HCT116 (cell line): ENCODE data around the gene SPRING1. TPM values are rescaled to one million over a fixed set of nuclear protein-coding genes. Genes with fewer than 3 reads are reported as not detected.

Experiments
- ATAC-seq: fragments of 200-7000 bp; cut with Tn5 transposase; 2 replicates; pipeline ENCODE4 v1.9.1; 2020; ENCODE audit warnings: mild to moderate bottlenecking, moderate library complexity
- BruUV-seq: library from RNA; stranded (reverse); fragments of 400-500 nt; replicated peaks from 2 replicates; lab custom pipeline; 2021; lab: Mats Ljungman, UMichigan
- CTCF ChIA-PET: fragments of 300-600 bp; sonication (Branson Sonifier 250); formaldehyde crosslinking; loops from one replicate; lab custom pipeline; 2021; ENCODE audit warnings: antibody characterized with exemption; lab: Charles Lee
- POLR2A ChIA-PET: fragments of 300-600, 350-600 bp; sonication (Branson Sonifier 250); formaldehyde crosslinking; loops from one replicate; lab custom pipeline; 2021; ENCODE audit warnings: antibody characterized with exemption; lab: Charles Lee
- RAD21 ChIA-PET, 2 experiments: fragments of 300-600 bp; sonication (Branson Sonifier 250); formaldehyde crosslinking; loops; one replicate each; lab custom pipeline; 2023; ENCODE audit warnings: low total read pairs in 2 of 2; ENCODE audit not compliant: uncharacterized antibody in 2 of 2, unreplicated experiment in 2 of 2, low non-redundant PET in 1 of 2; lab: Charles Lee
- DNase-seq: peaks from one replicate; pipeline ENCODE4 v3.0.0-alpha.2; 2010; ENCODE audit warnings: low read depth, low spot score
- H2AFZ ChIP-seq: fragments of 200-600 bp; shearing (Covaris generic), sonication (generic); 2 replicates; pipeline ENCODE4 v1.6.1; 2017; ENCODE audit warnings: low read depth, mixed run types, mixed read lengths, antibody characterized with exemption, low read length; ENCODE audit not compliant: poor library complexity, severe bottlenecking
- H3K27ac ChIP-seq: 2 replicates; pipeline ENCODE4 v1.5.1; 2012; ENCODE audit warnings: low read depth, low read length
- H3K27me3 ChIP-seq: fragments of 200-600 bp; sonication (generic); 2 replicates; pipeline ENCODE4 v1.6.1; 2016; ENCODE audit warnings: mixed run types, low read length, mixed read lengths; ENCODE audit not compliant: insufficient read depth
- H3K36me3 ChIP-seq, 2 experiments: fragments of 200-500 bp in 1 of 2; fragments of 200-600 bp in 1 of 2; sonication (Bioruptor generic) in 1 of 2; sonication (generic) in 1 of 2; 2 replicates each; pipeline versions ENCODE4 v1.5.1 to v1.6.1; 2014 to 2016; ENCODE audit warnings: low read length in 2 of 2, inconsistent platforms in 1 of 2, mixed read lengths in 1 of 2, mixed run types in 1 of 2; ENCODE audit not compliant: insufficient read depth in 2 of 2, control insufficient read depth in 1 of 2
- H3K4me1 ChIP-seq, 2 experiments: fragments of 200-600 bp in 1 of 2; sonication (generic) in 1 of 2; 2 replicates each; pipeline versions ENCODE4 v1.5.1 to v1.6.1; 2012 to 2017; ENCODE audit warnings: low read length in 2 of 2, inconsistent platforms in 1 of 2, mild to moderate bottlenecking in 1 of 2, mixed read lengths in 1 of 2, mixed run types in 1 of 2, moderate library complexity in 1 of 2; ENCODE audit not compliant: insufficient read depth in 2 of 2, control insufficient read depth in 1 of 2
- H3K4me2 ChIP-seq: fragments of 200-600 bp; sonication (generic); 2 replicates; pipeline ENCODE4 v1.6.1; 2017; ENCODE audit warnings: mixed run types, low read length, mixed read lengths
- H3K4me3 ChIP-seq, 2 experiments: fragments of 200-600 bp in 1 of 2; sonication (generic) in 1 of 2; replicated peaks in 1 of 2; 2 replicates each; pipeline ENCODE4 v1.5.1; 2011 to 2016; ENCODE audit warnings: low read length in 2 of 2, control low read depth in 1 of 2, low read depth in 1 of 2, mild to moderate bottlenecking in 1 of 2, mixed read lengths in 1 of 2, mixed run types in 1 of 2
- H3K79me2 ChIP-seq: fragments of 200-600 bp; sonication (generic); 2 replicates; pipeline ENCODE4 v1.6.1; 2017; ENCODE audit warnings: mild to moderate bottlenecking, mixed run types, low read length, moderate library complexity, mixed read lengths; ENCODE audit not compliant: insufficient read depth
- H3K9ac ChIP-seq: fragments of 200-600 bp; sonication (generic); 2 replicates; pipeline ENCODE4 v1.6.1; 2016; ENCODE audit warnings: low read length, mixed read lengths
- H3K9me2 ChIP-seq: fragments of 200-600 bp; sonication (generic), shearing (Covaris generic); 2 replicates; pipeline ENCODE4 v1.6.1; 2017; ENCODE audit warnings: mixed run types, mild to moderate bottlenecking, moderate library complexity; ENCODE audit not compliant: insufficient read depth
- H3K9me3 ChIP-seq, 2 experiments: fragments of 200-500 bp in 1 of 2; fragments of 200-600 bp in 1 of 2; sonication (Bioruptor generic) in 1 of 2; sonication (generic) in 1 of 2; 2 replicates each; pipeline ENCODE4 v1.6.1; 2014 to 2017; ENCODE audit warnings: low read length in 2 of 2, mixed read lengths in 2 of 2, inconsistent platforms in 1 of 2, low read depth in 1 of 2, mild to moderate bottlenecking in 1 of 2, mixed run types in 1 of 2, moderate library complexity in 1 of 2; ENCODE audit not compliant: control insufficient read depth in 1 of 2, insufficient read depth in 1 of 2
- H4K20me1 ChIP-seq: fragments of 200-600 bp; sonication (generic), shearing (Covaris generic); 2 replicates; pipeline ENCODE4 v1.6.1; 2017; ENCODE audit warnings: mixed run types, mild to moderate bottlenecking, moderate library complexity; ENCODE audit not compliant: insufficient read depth
- ATF3 ChIP-seq: IDR thresholded peaks from 2 replicates; pipeline ENCODE4 v1.6.1; 2012
- ELF1 ChIP-seq: IDR thresholded peaks from 2 replicates; pipeline ENCODE4 v1.6.1; 2012; ENCODE audit warnings: low read depth, borderline replicate concordance
- EZH2 ChIP-seq: fragments of 200-600 bp; sonication (generic); IDR thresholded peaks from 2 replicates; pipeline ENCODE4 v1.6.1; 2017; ENCODE audit warnings: antibody characterized with exemption, mixed run types
- EZH2phosphoT487 ChIP-seq: fragments of 200-600 bp; IDR thresholded peaks from 2 replicates; pipeline ENCODE4 v1.6.1; 2018; ENCODE audit warnings: antibody characterized with exemption, borderline replicate concordance
- JUND ChIP-seq: IDR thresholded peaks from 2 replicates; pipeline ENCODE4 v1.6.1; 2012
- MAX ChIP-seq: IDR thresholded peaks from 2 replicates; pipeline ENCODE4 v1.6.1; 2012
- POLR2A ChIP-seq: IDR thresholded peaks from 2 replicates; pipeline ENCODE4 v1.7.0; 2011; ENCODE audit warnings: borderline replicate concordance; ENCODE audit not compliant: insufficient read depth, insufficient read length; ENCODE audit errors: extremely low read depth
- SP1 ChIP-seq: IDR thresholded peaks from 2 replicates; pipeline ENCODE4 v1.6.1; 2012; ENCODE audit warnings: low read depth
- SRF ChIP-seq: IDR thresholded peaks from 2 replicates; pipeline ENCODE4 v1.6.1; 2012; ENCODE audit warnings: low read depth
- YY1 ChIP-seq: IDR thresholded peaks from 2 replicates; pipeline ENCODE4 v1.6.1; 2011; ENCODE audit warnings: low read length, low read depth, moderate library complexity, mild to moderate bottlenecking; ENCODE audit not compliant: insufficient replicate concordance; ENCODE audit errors: extremely low read depth
- ZNF274 ChIP-seq: fragments of 200-500 bp; sonication (Bioruptor generic); IDR thresholded peaks from 2 replicates; pipeline ENCODE4 v1.6.1; 2014; ENCODE audit warnings: mild to moderate bottlenecking, low read depth, low read length, inconsistent platforms
- intact Hi-C: fragments of 100-400 bp; cut with micrococcal nuclease; formaldehyde crosslinking; loops from 2 replicates; pipeline ENCODE4 v1.10.0; 2022
- total RNA-seq: library from RNA; stranded (reverse); gene quantifications from one replicate; pipeline ENCODE4 v1.2.1, GENCODE V29; 2021; ENCODE audit not compliant: unreplicated experiment
- TF ChIP-seq, protein P1 (sequence below), 3 experiments: fragments of 200-600 bp in 1 of 3; sonication (generic) in 1 of 3; IDR thresholded peaks in 2 of 3; conservative IDR thresholded peaks in 1 of 3; 2 replicates each; pipeline ENCODE4 v1.5.1; 2012 to 2017; ENCODE audit warnings: low read depth in 2 of 3, low read length in 2 of 3, antibody characterized with exemption in 1 of 3, borderline replicate concordance in 1 of 3, control low read depth in 1 of 3, mild to moderate bottlenecking in 1 of 3, mixed read lengths in 1 of 3, mixed run types in 1 of 3, moderate library complexity in 1 of 3; ENCODE audit not compliant: insufficient read depth in 1 of 3
- TF ChIP-seq, protein P2 (sequence below): IDR thresholded peaks from 2 replicates; pipeline ENCODE4 v1.6.1; 2011; ENCODE audit warnings: mild to moderate bottlenecking, low read length, moderate library complexity; ENCODE audit not compliant: insufficient replicate concordance; ENCODE audit errors: extremely low read depth

SPRING1 gene
- total RNA-seq, 1 experiment from 2014 or later, result 28.5 TPM

DNA sequence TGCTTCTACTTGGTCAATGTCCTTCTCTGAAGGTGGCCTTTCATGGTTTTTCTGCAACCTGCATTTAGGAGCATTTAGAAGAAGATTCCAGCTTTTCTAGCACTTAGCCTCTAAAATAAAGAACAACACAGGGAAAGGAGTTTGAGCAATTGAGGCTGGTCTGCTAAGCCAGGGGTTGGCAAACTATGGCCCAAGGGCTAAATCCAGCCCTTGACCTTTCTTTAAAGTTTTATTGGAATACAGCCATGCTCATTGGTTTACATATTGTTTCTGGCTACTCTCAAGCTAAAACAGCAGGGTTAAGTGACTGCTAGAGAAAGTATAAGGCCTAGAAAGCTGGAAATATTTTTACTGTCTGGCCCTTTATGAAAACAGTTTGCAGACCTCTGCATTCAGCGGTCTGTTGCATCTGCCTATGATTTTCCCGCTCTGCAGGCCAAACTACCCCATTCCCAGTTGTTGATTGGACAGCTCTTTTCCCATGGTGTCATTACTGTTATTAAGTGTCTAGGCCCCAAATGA, 39.3 kb downstream of the SPRING1 start:
- H3K27me3 ChIP-seq, result no peaks in the 10 kb centered on the region
- ATAC-seq, result no peak
- no peaks in the 10 kb centered on the region for H3K36me3 ChIP-seq
- H3K4me3 ChIP-seq, result no peak overlapping the region
- H3K79me2 ChIP-seq, result no peaks in the 10 kb centered on the region
- H3K9ac ChIP-seq, result no peak overlapping the region
- no peak overlapping the region for H3K27ac ChIP-seq
- TF ChIP-seq, protein P1, sequence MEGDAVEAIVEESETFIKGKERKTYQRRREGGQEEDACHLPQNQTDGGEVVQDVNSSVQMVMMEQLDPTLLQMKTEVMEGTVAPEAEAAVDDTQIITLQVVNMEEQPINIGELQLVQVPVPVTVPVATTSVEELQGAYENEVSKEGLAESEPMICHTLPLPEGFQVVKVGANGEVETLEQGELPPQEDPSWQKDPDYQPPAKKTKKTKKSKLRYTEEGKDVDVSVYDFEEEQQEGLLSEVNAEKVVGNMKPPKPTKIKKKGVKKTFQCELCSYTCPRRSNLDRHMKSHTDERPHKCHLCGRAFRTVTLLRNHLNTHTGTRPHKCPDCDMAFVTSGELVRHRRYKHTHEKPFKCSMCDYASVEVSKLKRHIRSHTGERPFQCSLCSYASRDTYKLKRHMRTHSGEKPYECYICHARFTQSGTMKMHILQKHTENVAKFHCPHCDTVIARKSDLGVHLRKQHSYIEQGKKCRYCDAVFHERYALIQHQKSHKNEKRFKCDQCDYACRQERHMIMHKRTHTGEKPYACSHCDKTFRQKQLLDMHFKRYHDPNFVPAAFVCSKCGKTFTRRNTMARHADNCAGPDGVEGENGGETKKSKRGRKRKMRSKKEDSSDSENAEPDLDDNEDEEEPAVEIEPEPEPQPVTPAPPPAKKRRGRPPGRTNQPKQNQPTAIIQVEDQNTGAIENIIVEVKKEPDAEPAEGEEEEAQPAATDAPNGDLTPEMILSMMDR (IDR thresholded peaks at IDR 0.05 in 2 of 3, conservative IDR thresholded peaks at IDR 0.05 in 1 of 3; ENCODE audit: borderline replicate concordance in 1 of 3, insufficient read depth in 1 of 3, low read depth in 2 of 3, low read length in 2 of 3), result no peak
- TF ChIP-seq EZH2, result no peak
- TF ChIP-seq, all 23 proteins: peak for 0
- Histone ChIP-seq H2AFZ (no peak overlapping the region), H3K4me1 (peaks cover 0 to 4% of the 10 kb centered on the region in 2 experiments; a peak in 1 of 4 replicates), H3K9me3 (no peaks in the 10 kb centered on the region), H4K20me1 (no peaks in the 10 kb centered on the region), H3K4me2 (no peak overlapping the region), H3K9me2 (no peaks in the 10 kb centered on the region)
- no TSS peak for BruUV-seq
- intact Hi-C loops, result loop anchor here (5.0 to 10.0 kb wide), 3 partner anchors 424 to 631 kb away; partner anchors contain the start of gene MED13L
- RAD21 ChIA-PET, result no interaction called here
- CTCF ChIA-PET, result interaction anchor here (1.8 to 2.0 kb wide), 2 partner anchors 10 to 715 kb away, joined by 7 to 8 read pairs; no protein-coding TSS in a partner anchor
- POLR2A ChIA-PET, result interaction anchor here (1.5 kb wide), 1 partner anchor 10 kb away, joined by 3 read pairs; no protein-coding TSS in a partner anchor
- no peak for DNase-seq

DNA sequence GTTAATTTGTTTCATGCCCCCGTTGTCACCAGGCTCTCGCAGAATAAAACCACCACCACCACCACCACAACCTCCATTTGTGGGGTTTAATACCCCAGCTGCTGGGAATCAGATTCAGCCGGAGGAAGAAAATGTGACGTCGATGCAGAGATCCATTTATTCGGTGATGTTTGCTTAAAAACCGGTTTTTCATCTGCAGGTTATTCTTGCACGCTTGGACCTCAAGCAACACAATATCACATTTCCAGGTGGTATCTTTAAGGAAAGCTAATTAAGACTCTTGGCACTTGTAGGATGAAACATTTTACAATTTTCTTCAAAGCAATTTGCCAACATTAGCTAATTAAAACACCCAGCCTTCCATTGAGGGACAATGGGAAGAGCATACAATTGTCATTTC, 39.8 kb downstream of the SPRING1 start:
- ATAC-seq, result no peak
- no peak overlapping the region for H2AFZ ChIP-seq
- RAD21 ChIA-PET, result no interaction called here
- no peaks in the 10 kb centered on the region for H3K36me3 ChIP-seq
- H3K9me2 ChIP-seq, result no peaks in the 10 kb centered on the region
- H4K20me1 ChIP-seq, result no peaks in the 10 kb centered on the region
- POLR2A ChIA-PET, result interaction anchor here (1.5 kb wide), 1 partner anchor 11 kb away, joined by 3 read pairs; no protein-coding TSS in a partner anchor
- H3K27ac ChIP-seq, result no peak overlapping the region
- no peaks in the 10 kb centered on the region for H3K4me1 ChIP-seq
- CTCF ChIA-PET, result interaction anchor here (0.9 to 2.0 kb wide), 4 partner anchors 11 to 715 kb away, joined by 4 to 8 read pairs (median 7); no protein-coding TSS in a partner anchor
- H3K79me2 ChIP-seq, result no peaks in the 10 kb centered on the region
- intact Hi-C loops, result loop anchor here (5.0 to 10.0 kb wide), 3 partner anchors 423 to 631 kb away; partner anchors contain the start of gene MED13L
- no peak overlapping the region for H3K9ac ChIP-seq
- H3K4me3 ChIP-seq, result no peak overlapping the region
- BruUV-seq, result no TSS peak
- H3K4me2 ChIP-seq, result no peak overlapping the region
- no peaks in the 10 kb centered on the region for H3K27me3 ChIP-seq
- no peaks in the 10 kb centered on the region for H3K9me3 ChIP-seq
- no peak for DNase-seq
- TF ChIP-seq YY1 (no peak), ELF1 (no peak), POLR2A (no peak), ATF3 (no peak), EZH2phosphoT487 (no peak), SRF (no peak), JUND (no peak), SP1 (no peak), ZNF274 (no peak), MAX (no peak)
- TF ChIP-seq, protein P2, sequence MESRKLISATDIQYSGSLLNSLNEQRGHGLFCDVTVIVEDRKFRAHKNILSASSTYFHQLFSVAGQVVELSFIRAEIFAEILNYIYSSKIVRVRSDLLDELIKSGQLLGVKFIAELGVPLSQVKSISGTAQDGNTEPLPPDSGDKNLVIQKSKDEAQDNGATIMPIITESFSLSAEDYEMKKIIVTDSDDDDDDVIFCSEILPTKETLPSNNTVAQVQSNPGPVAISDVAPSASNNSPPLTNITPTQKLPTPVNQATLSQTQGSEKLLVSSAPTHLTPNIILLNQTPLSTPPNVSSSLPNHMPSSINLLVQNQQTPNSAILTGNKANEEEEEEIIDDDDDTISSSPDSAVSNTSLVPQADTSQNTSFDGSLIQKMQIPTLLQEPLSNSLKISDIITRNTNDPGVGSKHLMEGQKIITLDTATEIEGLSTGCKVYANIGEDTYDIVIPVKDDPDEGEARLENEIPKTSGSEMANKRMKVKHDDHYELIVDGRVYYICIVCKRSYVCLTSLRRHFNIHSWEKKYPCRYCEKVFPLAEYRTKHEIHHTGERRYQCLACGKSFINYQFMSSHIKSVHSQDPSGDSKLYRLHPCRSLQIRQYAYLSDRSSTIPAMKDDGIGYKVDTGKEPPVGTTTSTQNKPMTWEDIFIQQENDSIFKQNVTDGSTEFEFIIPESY, result no peak
